ENCODE results near the gene UCN. TPM values are rescaled to one million over a fixed set of nuclear protein-coding genes. Genes with fewer than 3 reads are reported as not detected.

UCN gene
- polyA plus RNA-seq, 1 donor from 2014 or later: 9.0 TPM

GRCh38 chr2:27280826-27281225 is 27.4 kb downstream of the UCN start:
- no peak overlapping the region for H3K9ac ChIP-seq (ENCODE audit: low read length)
- no peaks in the 10 kb centered on the region for H3K9me3 ChIP-seq (ENCODE audit: low read length)
- H3K27ac ChIP-seq (ENCODE audit: low read length): no peak overlapping the region
- no peaks in the 10 kb centered on the region for H4K20me1 ChIP-seq (ENCODE audit: insufficient read depth)
- H3K9me2 ChIP-seq (ENCODE audit: insufficient read depth, low read length): no peaks in the 10 kb centered on the region
- H3K4me3 ChIP-seq (ENCODE audit: low read length): no peak overlapping the region
- H3K36me3 ChIP-seq (ENCODE audit: insufficient read depth, low read length): no peaks in the 10 kb centered on the region
- H3K79me2 ChIP-seq (replicated peaks; ENCODE audit: insufficient read depth, low read length): no peaks in the 10 kb centered on the region
- TF ChIP-seq TAF1 (IDR thresholded peaks at IDR 0.05; ENCODE audit: low read depth) (no peak), EZH2 (IDR thresholded peaks at IDR 0.05; ENCODE audit: borderline replicate concordance, insufficient read depth, low read length, poor library complexity, severe bottlenecking) (no peak), REST (IDR thresholded peaks at IDR 0.05; ENCODE audit: borderline replicate concordance) (no peak), SMC3 (conservative IDR thresholded peaks at IDR 0.05; ENCODE audit: poor library complexity) (no peak)
- no peak overlapping the region for H2AFZ ChIP-seq (ENCODE audit: low read depth, low read length)
- no peaks in the 10 kb centered on the region for H3F3A ChIP-seq (ENCODE audit: insufficient read depth, low read length, poor library complexity, severe bottlenecking)
- H3K27me3 ChIP-seq (ENCODE audit: insufficient read depth, low read depth, low read length): no peaks in the 10 kb centered on the region
- H3K4me2 ChIP-seq (ENCODE audit: low read length): no peak overlapping the region

GRCh38 chr2:27278010-27278409 is 30.2 kb downstream of the UCN start:
- Histone ChIP-seq H3K27ac (ENCODE audit: low read length) (no peak overlapping the region), H3K79me2 (replicated peaks; ENCODE audit: insufficient read depth, low read length) (no peaks in the 10 kb centered on the region), H3K27me3 (ENCODE audit: insufficient read depth, low read depth, low read length) (no peaks in the 10 kb centered on the region), H3K4me2 (ENCODE audit: low read length) (no peak overlapping the region), H3K9me2 (ENCODE audit: insufficient read depth, low read length) (no peaks in the 10 kb centered on the region), H3K4me3 (ENCODE audit: low read length) (no peak overlapping the region), H3K9ac (ENCODE audit: low read length) (no peak overlapping the region), H3K36me3 (ENCODE audit: insufficient read depth, low read length) (no peaks in the 10 kb centered on the region), H4K20me1 (ENCODE audit: insufficient read depth) (no peaks in the 10 kb centered on the region), H3K9me3 (ENCODE audit: low read length) (no peaks in the 10 kb centered on the region), H2AFZ (ENCODE audit: low read depth, low read length) (no peak overlapping the region), H3F3A (ENCODE audit: insufficient read depth, low read length, poor library complexity, severe bottlenecking) (no peaks in the 10 kb centered on the region)
- TF ChIP-seq EZH2 (IDR thresholded peaks at IDR 0.05; ENCODE audit: borderline replicate concordance, insufficient read depth, low read length, poor library complexity, severe bottlenecking): no peak

GRCh38 chr2:27275211-27276150 is 32.8 kb downstream of the UCN start, which contains the start of gene DNAJC5G:
TSS of gene DNAJC5G (plus strand) at chr2:27275433. CDS start at chr2:27276729, 1,296 bp downstream.
- Histone ChIP-seq H3K27ac (ENCODE audit: low read length) (no peak within 1 kb of the TSS), H3K27me3 (ENCODE audit: insufficient read depth, low read depth, low read length) (no peaks in the 10 kb centered on the region), H2AFZ (ENCODE audit: low read depth, low read length) (no peak within 1 kb of the TSS), H3K4me2 (ENCODE audit: low read length) (no peak within 1 kb of the TSS), H3F3A (ENCODE audit: insufficient read depth, low read length, poor library complexity, severe bottlenecking) (no peaks in the 10 kb centered on the region), H3K9me2 (ENCODE audit: insufficient read depth, low read length) (no peaks in the 10 kb centered on the region), H3K9me3 (ENCODE audit: low read length) (no peaks in the 10 kb centered on the region), H3K9ac (ENCODE audit: low read length) (no peak within 1 kb of the TSS), H4K20me1 (ENCODE audit: insufficient read depth) (no peaks in the 10 kb centered on the region), H3K36me3 (ENCODE audit: insufficient read depth, low read length) (no peaks in the 10 kb centered on the region), H3K4me3 (ENCODE audit: low read length) (no peak within 1 kb of the TSS), H3K79me2 (replicated peaks; ENCODE audit: insufficient read depth, low read length) (no peaks in the 10 kb centered on the region)
- TF ChIP-seq CTCF (IDR thresholded peaks at IDR 0.05; ENCODE audit: poor library complexity, severe bottlenecking): no peak
- TF ChIP-seq MXI1 (conservative IDR thresholded peaks at IDR 0.05; ENCODE audit: poor library complexity, severe bottlenecking): no peak
- no peak for TF ChIP-seq TAF1 (IDR thresholded peaks at IDR 0.05; ENCODE audit: low read depth)
- no peak for TF ChIP-seq RAD21 (conservative IDR thresholded peaks at IDR 0.05)
- no peak for TF ChIP-seq SMC3 (conservative IDR thresholded peaks at IDR 0.05; ENCODE audit: poor library complexity)
- TF ChIP-seq REST (IDR thresholded peaks at IDR 0.05; ENCODE audit: borderline replicate concordance): no peak
- TF ChIP-seq EP300 (conservative IDR thresholded peaks at IDR 0.05; ENCODE audit: poor library complexity, severe bottlenecking): no peak
- TF ChIP-seq EZH2 (IDR thresholded peaks at IDR 0.05; ENCODE audit: borderline replicate concordance, insufficient read depth, low read length, poor library complexity, severe bottlenecking): no peak
- no peak for TF ChIP-seq POLR2AphosphoS5 (IDR thresholded peaks at IDR 0.05)
